Stimulated activated CD8-positive, alpha-beta memory T cell treated with anti-CD3 and anti-CD28 coated beads, Interleukin-7, amount 100 ng/mL, for 1 hour (primary cell): ENCODE results near the gene CELSR1.

Source experiments
- DNase-seq, 2 donors: peaks; one replicate each; pipeline ENCODE4 v3.0.0-alpha.2; 2020; ENCODE audit warnings: low read depth in 2 of 2

Gene CELSR1

DNA sequence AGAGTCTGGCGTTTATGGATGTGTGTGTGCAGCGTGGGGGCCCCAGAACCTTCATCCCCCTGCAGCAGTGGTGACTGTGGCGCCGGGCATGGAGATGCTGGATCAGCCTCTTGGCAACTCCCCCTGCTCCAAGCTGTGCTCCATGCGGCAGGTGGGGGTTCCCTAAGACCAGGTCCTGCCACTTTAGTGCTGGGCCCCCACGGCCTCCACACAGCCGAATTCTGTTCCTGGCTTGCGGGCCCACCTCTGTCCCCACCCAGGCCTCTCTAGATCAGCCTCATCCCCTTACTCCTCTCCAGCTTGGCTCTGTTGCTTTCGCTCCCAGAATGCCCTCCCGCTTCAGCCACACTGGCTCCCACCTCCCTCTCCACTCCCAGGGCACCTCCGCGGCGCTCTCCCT is 142.3 kb downstream of the CELSR1 start:
- no peak for DNase-seq

DNA sequence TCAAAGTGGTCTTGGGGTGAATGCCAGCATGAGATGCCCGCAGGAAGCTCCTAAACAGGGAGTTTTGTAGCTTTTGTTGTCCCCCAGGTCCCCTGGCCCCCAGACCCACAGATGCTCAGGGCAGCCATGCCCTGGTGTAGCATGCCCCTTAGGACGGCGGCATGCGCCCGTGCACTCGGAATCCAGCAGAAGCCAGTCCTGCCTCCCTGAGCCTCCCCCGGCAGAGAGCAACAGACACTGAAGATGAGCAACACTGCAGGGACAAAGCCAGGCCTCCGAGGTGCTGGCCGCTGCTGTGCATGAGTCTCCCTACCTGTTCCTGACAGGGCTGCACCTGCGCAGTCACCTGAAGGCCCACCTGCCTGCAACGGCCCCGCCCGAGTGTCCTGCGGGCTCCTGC is 142.8 kb downstream of the CELSR1 start:
- DNase-seq = no peak

DNA sequence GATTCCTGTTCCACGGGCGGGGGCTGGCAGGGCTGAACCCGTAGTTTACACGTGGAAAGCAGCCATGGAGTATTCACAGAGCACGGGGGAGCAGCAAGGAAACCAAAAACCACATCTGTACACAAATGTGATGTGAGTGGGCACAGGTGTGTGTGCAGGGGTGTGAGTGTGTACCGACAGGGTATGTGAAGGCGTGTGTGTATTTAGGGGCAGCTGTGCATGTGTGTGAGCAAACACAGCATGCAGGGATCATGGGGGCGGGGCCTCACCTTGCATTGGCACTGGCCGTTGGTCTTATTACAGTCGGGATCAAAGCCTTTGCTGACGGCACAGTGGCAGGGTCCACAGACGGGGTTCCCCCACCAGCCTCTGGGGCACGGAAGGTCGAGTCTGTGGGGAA is 143.5 kb downstream of the CELSR1 start:
- DNase-seq = no peak

- DNase-seq = no peak
These were observed 145.1 kb downstream of the CELSR1 start for GRCh38 chr22:46392137-46392844.

- DNase-seq = no peak
These were observed 145.8 kb downstream of the CELSR1 start for GRCh38 chr22:46391486-46392136.

- DNase-seq = no peak
These were observed 146.6 kb downstream of the CELSR1 start for GRCh38 chr22:46390652-46391301.

DNA sequence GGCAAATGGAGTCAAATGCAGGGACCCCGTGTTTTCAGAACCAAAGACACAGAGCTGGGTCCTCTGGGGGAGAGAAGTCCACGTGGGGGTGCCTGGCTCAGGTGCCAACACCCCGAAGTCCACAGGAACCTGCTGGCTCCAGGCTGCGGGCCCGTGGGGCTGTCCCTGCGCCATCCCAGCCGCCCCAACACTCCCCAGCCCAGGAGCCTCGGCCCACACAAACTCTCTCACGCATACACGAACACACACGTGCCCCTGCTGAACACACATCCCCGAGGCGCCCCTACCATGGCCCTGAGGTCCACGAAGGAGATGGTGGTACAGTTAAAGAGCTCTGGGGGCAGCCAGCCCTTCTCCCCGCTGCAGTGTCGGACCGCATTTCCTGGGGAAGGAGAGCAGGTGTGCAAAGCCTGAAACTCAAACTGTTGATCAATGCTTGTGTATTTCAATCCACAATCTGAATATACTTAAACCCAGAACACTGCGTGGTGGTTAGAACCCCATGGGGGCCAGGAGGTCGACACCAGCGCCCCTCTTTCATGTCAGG is 147.2 kb downstream of the CELSR1 start:
- no peak for DNase-seq

GRCh38 chr22:46389081-46389480 is 148.3 kb downstream of the CELSR1 start:
- no peak for DNase-seq

DNA sequence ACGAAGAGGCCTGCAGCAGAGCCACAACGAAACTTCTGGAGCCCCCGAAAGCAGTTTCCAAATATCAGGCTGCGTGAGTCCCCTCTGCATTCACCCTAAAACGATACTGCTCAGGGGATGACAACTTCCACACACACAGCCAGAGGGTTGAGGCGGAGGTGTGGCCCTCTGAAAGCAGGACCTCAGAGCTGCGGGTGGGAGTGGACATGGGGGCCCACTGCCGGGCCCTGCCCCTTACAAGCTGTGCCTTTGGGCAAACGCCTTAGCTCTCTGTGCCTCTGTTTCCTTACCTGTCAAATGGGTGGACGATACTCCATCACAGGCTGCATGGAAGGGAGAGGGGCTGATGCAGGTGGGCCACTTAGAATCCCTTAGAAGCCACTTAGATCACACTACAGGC is 148.8 kb downstream of the CELSR1 start:
- DNase-seq = no peak

DNA sequence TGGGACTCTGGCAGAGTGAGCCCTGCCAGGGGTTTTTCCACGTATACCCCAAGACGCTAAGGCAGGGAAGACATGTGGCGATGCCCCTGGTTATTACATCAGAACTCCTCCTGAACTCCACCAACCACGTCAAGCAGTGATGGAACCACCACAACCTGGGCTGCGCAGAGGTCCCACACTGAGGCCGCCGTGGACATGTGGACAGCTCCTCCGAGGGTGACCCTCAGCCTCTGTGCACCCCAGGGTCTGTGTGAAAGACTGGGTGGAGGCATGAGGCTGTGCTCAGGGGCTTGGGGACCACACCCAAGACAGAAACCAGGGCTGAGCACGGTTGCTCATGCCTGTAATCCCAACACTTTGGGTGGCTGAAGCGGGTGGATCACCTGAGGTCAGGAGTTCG is 149.7 kb downstream of the CELSR1 start:
- no peak for DNase-seq

DNA sequence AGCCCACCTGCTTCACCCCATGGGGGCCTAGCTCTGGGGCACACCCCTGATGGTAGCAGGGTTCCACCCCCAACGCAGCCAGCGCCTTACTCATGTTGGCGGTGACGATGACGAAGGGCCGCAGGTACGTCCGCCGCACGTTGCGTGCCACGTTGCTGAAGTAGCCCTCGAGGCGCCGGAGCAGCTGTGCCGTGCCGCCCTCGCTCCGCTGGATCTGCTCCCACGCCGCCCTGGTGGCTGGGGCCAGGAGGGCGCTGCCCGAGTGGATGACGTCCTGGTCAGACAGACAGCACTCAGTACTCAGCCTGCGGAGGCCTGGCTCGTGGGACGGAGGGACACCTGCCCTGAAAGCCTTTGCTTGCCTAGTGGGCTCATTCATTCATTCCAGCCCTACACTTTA is 151.1 kb downstream of the CELSR1 start:
- DNase-seq = no peak

GRCh38 chr22:46382524-46382923 is 154.9 kb downstream of the CELSR1 start:
- DNase-seq = no peak

DNA sequence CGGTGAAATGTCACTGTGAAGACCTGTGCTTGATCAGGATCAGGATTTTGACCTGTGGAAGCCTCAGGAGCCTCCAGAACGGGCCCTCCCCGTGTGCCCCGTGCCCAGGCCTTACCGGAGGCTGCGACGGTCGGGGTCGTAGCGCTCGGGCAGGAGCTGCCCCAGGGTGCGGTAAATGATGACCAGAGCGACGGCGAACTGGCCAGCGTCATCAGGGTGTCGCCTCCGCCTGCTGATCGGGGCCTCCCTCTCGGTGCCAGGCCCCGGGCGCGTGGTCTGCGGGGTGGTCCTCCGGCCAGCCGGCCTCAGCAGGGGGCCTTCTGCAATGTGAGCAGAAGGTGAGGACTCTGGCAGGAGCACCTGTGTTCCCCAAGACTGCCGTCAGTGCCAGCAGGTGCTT is 155.7 kb downstream of the CELSR1 start:
- DNase-seq = no peak

GRCh38 chr22:46381142-46381541 is 156.3 kb downstream of the CELSR1 start:
- DNase-seq = no peak

DNA sequence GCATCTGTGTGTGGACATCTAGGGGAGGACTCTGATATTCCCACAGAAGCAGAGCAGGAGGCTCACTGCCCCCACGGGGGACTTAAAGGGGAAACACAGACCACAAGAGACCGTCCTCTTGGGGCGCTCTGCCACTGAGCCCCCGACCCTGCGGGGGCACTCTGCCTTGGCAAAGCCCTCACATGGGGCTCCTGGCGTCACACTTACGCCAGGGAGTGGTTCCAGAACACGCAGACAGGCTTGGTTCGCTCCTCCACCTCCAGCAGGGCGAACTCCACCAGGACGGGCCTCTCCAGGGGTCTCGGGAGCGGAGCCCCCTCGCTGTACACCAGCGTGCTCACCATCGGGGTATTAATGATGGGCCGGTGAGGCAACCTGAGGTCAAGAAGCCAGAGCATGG is 156.8 kb downstream of the CELSR1 start:
- DNase-seq = no peak

- no peak for DNase-seq
These were observed 157.4 kb downstream of the CELSR1 start for GRCh38 chr22:46380069-46380468.

GRCh38 chr22:46379066-46379930 is 158.1 kb downstream of the CELSR1 start:
- no peak for DNase-seq

DNA sequence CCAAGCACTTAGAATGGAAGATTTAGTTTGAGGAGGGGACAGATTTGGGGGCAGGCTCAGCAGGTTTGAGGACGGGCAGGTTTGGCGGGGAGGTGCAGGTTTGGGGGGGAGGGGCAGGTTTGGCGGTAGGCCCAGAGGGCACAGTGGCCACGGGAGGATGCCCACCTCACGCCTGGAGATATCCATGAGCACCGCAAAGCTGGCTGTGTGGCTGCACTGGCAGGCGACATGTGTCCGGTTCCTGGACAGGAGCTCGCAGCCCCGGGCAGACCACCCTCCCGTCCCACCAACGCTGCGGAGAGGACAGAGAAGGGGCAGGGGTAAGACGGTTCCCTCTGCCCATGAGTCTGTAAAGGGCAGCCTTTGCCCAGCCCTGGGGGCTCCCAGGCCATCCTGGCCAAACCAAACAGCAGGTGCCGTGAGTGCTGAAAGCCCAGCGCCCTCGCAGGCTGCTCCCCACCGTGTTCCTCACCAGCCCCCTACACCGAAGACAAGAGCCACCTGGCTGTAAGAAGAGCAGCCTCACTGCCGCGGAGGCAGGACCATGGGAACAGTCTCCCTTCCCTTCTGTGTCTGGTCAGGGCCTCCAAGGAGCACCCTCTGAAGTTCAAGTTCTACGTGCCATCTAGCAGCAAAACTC is 158.9 kb downstream of the CELSR1 start:
- no peak for DNase-seq

GRCh38 chr22:46377525-46378425 is 159.6 kb downstream of the CELSR1 start:
- no peak for DNase-seq

GRCh38 chr22:46376908-46377524 is 160.4 kb downstream of the CELSR1 start:
- DNase-seq = no peak
